Coronary artery (tissue), 2 donors: ENCODE results near the gene PNMA5.
"Not testable (repeated sequence)": the region's sequence is repeated elsewhere in the genome, so short reads cannot be mapped to it uniquely, and the experiment has no call there.

ENCODE experiments used
- DNase-seq: peaks from one replicate; pipeline ENCODE4 v3.0.0-alpha.2; 2017; ENCODE audit warnings: low spot score
- H3K27ac ChIP-seq, 2 donors: fragments of 200-600 bp; sonication (generic); one replicate each; pipeline ENCODE4 v1.5.1; 2016 to 2019
- H3K4me3 ChIP-seq: fragments of 200-600 bp; sonication (generic); 2 replicates; pipeline ENCODE4 v1.5.1; 2016; ENCODE audit warnings: mild to moderate bottlenecking, moderate library complexity
- TF ChIP-seq, protein P1 (sequence below): fragments of 200-600 bp; sonication (generic); IDR thresholded peaks from one replicate; pipeline ENCODE4 v1.5.1; 2019; ENCODE audit warnings: antibody characterized with exemption

PNMA5 gene

DNA sequence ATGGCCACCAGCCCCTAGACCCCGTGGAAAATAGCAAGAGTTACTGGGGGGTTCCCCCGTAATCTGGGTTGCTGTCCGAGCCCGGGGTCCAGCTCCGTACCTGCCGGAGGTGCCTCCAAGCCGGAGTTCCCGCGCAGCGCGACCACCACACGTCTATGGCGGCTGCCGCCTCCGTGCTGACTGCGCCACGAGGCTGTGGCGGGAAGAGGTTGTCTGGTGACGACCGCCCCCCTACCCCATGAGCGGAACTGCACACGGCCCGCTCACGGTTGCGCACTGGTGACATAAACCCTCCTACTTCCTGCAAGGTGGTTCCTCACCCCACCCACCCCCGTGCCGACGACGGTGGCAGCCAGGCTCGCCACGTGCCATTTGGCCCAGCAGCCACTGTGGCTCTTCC lies at the start of gene PNMA5:
PNMA5 (minus strand) TSS at position 184 of the 400 bp plus-strand sequence. CDS start 2,518 bp downstream, outside the sequence.
- TF ChIP-seq, protein P1, sequence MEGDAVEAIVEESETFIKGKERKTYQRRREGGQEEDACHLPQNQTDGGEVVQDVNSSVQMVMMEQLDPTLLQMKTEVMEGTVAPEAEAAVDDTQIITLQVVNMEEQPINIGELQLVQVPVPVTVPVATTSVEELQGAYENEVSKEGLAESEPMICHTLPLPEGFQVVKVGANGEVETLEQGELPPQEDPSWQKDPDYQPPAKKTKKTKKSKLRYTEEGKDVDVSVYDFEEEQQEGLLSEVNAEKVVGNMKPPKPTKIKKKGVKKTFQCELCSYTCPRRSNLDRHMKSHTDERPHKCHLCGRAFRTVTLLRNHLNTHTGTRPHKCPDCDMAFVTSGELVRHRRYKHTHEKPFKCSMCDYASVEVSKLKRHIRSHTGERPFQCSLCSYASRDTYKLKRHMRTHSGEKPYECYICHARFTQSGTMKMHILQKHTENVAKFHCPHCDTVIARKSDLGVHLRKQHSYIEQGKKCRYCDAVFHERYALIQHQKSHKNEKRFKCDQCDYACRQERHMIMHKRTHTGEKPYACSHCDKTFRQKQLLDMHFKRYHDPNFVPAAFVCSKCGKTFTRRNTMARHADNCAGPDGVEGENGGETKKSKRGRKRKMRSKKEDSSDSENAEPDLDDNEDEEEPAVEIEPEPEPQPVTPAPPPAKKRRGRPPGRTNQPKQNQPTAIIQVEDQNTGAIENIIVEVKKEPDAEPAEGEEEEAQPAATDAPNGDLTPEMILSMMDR, result no peak
- Histone ChIP-seq H3K4me3 (no peak within 1 kb of the TSS), H3K27ac (no peak within 1 kb of the TSS)
- no peak for DNase-seq

DNA sequence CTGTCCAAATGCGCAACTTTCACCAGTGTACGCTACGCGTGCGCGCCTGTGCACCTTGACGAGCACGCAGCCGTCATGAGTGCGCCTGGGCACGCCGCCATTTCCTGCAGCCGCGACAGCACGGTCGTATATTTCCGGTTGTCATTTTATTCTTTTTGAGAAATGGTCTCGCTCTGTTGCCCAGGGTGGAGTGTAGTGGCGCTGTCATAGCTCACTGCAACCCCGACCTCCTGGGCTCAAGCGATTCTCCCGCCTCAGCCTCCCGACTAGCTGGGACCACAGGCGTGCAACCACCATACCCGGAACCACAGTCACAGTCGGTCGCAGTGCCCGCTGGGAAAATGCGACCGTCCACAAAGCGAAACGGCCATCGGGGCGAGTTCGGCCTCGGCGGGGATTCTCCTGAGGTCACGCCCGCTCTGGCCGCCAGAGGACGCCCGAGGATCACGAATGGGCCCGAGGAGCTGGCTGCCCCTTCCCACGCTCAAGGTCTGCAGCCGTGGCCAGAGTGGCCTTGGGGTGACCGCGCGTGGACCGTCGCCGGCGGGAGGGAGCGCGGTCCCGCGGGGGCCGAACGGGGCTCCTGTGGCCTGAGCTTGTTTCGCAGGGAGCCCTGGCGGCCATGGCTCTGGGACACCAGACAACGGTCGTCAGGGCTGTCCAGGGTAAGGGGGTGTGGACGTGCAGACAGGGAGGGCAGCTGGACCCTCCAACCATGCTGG lies 38.6 kb upstream of the PNMA5 start:
- DNase-seq, result no peak
- peak overlapping the region in 1 of 2 donors; percentile 16 for H3K27ac ChIP-seq
- TF ChIP-seq, protein P1, result peak; percentile 74
- peak overlapping the region; percentile 65 for H3K4me3 ChIP-seq

- TF ChIP-seq, protein P1, result no peak
- H3K4me3 ChIP-seq, result no peak overlapping the region
- no peak overlapping the region for H3K27ac ChIP-seq
- DNase-seq, result no peak
Measured at GRCh38 chrX:153030801-153031200, 36.9 kb upstream of the PNMA5 start.

DNA sequence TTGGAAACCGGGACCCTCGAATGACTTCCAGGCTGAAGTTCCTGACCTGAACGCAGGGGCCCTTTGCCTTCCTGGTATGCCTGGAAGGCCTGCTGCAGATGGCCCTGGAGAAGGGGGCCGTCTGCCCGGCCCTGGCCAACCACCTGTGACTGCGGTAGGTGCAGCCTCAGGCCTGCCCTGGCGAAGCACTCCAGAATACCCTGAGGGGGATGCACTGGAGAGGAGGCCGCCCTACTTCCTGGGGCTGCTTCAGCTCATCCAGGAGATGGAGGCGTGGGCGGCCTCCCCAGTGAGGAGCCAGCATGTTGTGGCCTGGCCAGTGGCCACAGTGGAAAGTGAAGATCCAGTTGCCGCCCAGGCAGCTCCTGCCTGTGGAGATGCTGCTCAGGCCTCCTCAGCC lies 36.0 kb upstream of the PNMA5 start:
- H3K27ac ChIP-seq, result no peak overlapping the region
- H3K4me3 ChIP-seq, result no peak overlapping the region
- TF ChIP-seq, protein P1, result no peak
- no peak for DNase-seq

GRCh38 chrX:153029162-153029561 lies 35.2 kb upstream of the PNMA5 start:
- Histone ChIP-seq H3K4me3 (no peak overlapping the region), H3K27ac (no peak overlapping the region)
- TF ChIP-seq, protein P1, result no peak
- DNase-seq, result no peak

- H3K4me3 ChIP-seq, H3K27ac ChIP-seq, DNase-seq: not testable (repeated sequence)
Measured at GRCh38 chrX:153028487-153028886, 34.6 kb upstream of the PNMA5 start.

GRCh38 chrX:153026501-153026900 lies 32.6 kb upstream of the PNMA5 start:
- not testable (repeated sequence) for H3K4me3 ChIP-seq

GRCh38 chrX:153019166-153019565 lies 25.2 kb upstream of the PNMA5 start:
- no peak overlapping the region for H3K27ac ChIP-seq
- H3K4me3 ChIP-seq, result no peak overlapping the region
- TF ChIP-seq, protein P1, result no peak
- DNase-seq, result no peak

More at GRCh38 chrX:153026501-153026900, 32.6 kb upstream of the PNMA5 start:
- DNase-seq, H3K27ac ChIP-seq: not testable (repeated sequence)

DNA sequence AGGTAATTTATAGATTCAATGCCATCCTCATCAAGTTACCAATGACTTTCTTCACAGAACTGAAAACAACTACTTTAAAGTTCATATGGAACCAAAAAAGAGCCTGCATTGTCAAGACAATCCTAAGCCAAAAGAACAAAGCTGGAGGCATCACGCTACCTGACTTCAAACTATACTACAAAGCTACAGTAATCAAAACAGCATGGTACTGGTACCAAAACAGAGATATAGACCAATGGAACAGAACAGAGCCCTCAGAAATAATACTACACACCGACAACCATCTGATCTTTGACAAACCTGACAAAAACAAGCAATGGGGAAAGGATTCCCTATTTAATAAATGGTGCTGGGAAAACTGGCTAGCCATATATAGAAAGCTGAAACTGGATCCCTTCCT lies 23.3 kb upstream of the PNMA5 start:
- H3K4me3 ChIP-seq, DNase-seq, H3K27ac ChIP-seq: not testable (repeated sequence)
